ENCODE results near the gene CWC25. TPM values are rescaled to one million over a fixed set of nuclear protein-coding genes. Genes with fewer than 3 reads are reported as not detected.

Gene CWC25
- total and polyA plus RNA-seq, 2 of the 13 experiments (the other 11 are each of a cell fraction or from before 2014, with no cell fraction given): 15.6 to 22.7 TPM

DNA sequence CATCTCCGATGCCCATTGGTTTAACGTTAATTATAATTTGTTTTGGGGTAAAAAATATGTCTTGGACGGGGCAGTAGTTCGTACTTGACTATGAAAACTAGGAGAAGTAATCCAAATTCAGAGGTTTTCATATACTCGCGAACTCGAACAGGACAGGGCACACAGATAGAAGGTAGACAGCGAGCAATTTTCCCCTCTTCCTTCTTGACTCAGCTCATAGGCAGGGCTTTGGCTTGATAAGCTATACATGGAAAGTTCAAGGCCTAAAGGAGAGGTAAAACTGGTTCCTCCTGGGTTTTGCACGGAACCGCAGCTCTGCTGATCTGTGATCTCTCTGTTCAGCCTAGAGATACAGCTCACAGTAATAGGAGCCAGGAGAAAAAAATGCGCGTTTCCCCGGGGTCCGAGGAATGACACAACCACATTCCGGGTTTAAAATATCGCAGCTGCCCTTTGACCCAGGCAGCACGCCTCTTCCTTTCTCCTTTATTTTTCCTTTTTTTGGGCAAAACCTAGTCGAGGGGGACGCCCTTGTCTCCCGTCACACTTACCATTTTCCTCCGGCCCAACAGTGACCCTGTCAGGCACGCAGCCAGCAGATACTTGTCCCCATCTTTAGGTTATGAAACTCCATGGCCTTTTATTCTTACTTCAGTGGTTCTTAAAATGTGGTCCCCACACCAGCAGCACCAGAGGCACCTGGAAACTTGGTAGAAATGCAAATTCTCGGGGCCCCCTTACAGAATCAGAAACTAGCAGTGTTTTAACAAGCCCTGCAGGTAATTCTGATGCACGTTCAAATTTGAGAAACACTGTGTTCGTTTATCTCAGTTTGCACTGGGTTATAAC is 43.1 kb upstream of the CWC25 start (continued):
- no peak for TF ChIP-seq ZNF737 (CRISPR knock-in tag; IDR thresholded peaks at IDR 0.05; ENCODE audit: borderline replicate concordance)
- no peak for TF ChIP-seq ZNF563 (CRISPR knock-in tag; IDR thresholded peaks at IDR 0.05)
- TF ChIP-seq, protein P1, sequence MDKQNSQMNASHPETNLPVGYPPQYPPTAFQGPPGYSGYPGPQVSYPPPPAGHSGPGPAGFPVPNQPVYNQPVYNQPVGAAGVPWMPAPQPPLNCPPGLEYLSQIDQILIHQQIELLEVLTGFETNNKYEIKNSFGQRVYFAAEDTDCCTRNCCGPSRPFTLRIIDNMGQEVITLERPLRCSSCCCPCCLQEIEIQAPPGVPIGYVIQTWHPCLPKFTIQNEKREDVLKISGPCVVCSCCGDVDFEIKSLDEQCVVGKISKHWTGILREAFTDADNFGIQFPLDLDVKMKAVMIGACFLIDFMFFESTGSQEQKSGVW (CRISPR knock-in tag; IDR thresholded peaks at IDR 0.05; ENCODE audit: borderline replicate concordance): peak; percentile 50; the same call in 1 of the 2 replicates
- 0 out of 2 replicates have a peak, but pooled peaks have one; percentile 27 for TF ChIP-seq POLR2AphosphoS5 (IDR thresholded peaks at IDR 0.05; ENCODE audit: low read depth, low read length)
- no peak for TF ChIP-seq AGO2 (optimal IDR thresholded peaks at IDR 0.05; ENCODE audit: low read depth, low read length)
- TF ChIP-seq, protein P2, sequence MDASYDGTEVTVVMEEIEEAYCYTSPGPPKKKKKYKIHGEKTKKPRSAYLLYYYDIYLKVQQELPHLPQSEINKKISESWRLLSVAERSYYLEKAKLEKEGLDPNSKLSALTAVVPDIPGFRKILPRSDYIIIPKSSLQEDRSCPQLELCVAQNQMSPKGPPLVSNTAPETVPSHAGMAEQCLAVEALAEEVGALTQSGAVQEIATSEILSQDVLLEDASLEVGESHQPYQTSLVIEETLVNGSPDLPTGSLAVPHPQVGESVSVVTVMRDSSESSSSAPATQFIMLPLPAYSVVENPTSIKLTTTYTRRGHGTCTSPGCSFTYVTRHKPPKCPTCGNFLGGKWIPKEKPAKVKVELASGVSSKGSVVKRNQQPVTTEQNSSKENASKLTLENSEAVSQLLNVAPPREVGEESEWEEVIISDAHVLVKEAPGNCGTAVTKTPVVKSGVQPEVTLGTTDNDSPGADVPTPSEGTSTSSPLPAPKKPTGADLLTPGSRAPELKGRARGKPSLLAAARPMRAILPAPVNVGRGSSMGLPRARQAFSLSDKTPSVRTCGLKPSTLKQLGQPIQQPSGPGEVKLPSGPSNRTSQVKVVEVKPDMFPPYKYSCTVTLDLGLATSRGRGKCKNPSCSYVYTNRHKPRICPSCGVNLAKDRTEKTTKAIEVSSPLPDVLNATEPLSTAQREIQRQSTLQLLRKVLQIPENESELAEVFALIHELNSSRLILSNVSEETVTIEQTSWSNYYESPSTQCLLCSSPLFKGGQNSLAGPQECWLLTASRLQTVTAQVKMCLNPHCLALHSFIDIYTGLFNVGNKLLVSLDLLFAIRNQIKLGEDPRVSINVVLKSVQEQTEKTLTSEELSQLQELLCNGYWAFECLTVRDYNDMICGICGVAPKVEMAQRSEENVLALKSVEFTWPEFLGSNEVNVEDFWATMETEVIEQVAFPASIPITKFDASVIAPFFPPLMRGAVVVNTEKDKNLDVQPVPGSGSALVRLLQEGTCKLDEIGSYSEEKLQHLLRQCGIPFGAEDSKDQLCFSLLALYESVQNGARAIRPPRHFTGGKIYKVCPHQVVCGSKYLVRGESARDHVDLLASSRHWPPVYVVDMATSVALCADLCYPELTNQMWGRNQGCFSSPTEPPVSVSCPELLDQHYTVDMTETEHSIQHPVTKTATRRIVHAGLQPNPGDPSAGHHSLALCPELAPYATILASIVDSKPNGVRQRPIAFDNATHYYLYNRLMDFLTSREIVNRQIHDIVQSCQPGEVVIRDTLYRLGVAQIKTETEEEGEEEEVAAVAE (CRISPR knock-in tag; IDR thresholded peaks at IDR 0.05; ENCODE audit: borderline replicate concordance): no peak
- no peak for TF ChIP-seq ZNF777 (CRISPR knock-in tag; IDR thresholded peaks at IDR 0.05)
- no peak; the same call in 1 of the 2 replicates for TF ChIP-seq ZNF878 (CRISPR knock-in tag; IDR thresholded peaks at IDR 0.05)
- TF ChIP-seq SRSF4 (IDR thresholded peaks at IDR 0.05; ENCODE audit: low read depth, low read length, poor library complexity, severe bottlenecking): no peak
- TF ChIP-seq, protein P3, sequence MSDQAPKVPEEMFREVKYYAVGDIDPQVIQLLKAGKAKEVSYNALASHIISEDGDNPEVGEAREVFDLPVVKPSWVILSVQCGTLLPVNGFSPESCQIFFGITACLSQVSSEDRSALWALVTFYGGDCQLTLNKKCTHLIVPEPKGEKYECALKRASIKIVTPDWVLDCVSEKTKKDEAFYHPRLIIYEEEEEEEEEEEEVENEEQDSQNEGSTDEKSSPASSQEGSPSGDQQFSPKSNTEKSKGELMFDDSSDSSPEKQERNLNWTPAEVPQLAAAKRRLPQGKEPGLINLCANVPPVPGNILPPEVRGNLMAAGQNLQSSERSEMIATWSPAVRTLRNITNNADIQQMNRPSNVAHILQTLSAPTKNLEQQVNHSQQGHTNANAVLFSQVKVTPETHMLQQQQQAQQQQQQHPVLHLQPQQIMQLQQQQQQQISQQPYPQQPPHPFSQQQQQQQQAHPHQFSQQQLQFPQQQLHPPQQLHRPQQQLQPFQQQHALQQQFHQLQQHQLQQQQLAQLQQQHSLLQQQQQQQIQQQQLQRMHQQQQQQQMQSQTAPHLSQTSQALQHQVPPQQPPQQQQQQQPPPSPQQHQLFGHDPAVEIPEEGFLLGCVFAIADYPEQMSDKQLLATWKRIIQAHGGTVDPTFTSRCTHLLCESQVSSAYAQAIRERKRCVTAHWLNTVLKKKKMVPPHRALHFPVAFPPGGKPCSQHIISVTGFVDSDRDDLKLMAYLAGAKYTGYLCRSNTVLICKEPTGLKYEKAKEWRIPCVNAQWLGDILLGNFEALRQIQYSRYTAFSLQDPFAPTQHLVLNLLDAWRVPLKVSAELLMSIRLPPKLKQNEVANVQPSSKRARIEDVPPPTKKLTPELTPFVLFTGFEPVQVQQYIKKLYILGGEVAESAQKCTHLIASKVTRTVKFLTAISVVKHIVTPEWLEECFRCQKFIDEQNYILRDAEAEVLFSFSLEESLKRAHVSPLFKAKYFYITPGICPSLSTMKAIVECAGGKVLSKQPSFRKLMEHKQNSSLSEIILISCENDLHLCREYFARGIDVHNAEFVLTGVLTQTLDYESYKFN (CRISPR knock-in tag; conservative IDR thresholded peaks at IDR 0.05): peak; percentile 40; the same call in 1 of the 2 replicates
- TF ChIP-seq NR2C2 (CRISPR knock-in tag; IDR thresholded peaks at IDR 0.05; ENCODE audit: borderline replicate concordance): peak; percentile 76
- TF ChIP-seq, protein P4, sequence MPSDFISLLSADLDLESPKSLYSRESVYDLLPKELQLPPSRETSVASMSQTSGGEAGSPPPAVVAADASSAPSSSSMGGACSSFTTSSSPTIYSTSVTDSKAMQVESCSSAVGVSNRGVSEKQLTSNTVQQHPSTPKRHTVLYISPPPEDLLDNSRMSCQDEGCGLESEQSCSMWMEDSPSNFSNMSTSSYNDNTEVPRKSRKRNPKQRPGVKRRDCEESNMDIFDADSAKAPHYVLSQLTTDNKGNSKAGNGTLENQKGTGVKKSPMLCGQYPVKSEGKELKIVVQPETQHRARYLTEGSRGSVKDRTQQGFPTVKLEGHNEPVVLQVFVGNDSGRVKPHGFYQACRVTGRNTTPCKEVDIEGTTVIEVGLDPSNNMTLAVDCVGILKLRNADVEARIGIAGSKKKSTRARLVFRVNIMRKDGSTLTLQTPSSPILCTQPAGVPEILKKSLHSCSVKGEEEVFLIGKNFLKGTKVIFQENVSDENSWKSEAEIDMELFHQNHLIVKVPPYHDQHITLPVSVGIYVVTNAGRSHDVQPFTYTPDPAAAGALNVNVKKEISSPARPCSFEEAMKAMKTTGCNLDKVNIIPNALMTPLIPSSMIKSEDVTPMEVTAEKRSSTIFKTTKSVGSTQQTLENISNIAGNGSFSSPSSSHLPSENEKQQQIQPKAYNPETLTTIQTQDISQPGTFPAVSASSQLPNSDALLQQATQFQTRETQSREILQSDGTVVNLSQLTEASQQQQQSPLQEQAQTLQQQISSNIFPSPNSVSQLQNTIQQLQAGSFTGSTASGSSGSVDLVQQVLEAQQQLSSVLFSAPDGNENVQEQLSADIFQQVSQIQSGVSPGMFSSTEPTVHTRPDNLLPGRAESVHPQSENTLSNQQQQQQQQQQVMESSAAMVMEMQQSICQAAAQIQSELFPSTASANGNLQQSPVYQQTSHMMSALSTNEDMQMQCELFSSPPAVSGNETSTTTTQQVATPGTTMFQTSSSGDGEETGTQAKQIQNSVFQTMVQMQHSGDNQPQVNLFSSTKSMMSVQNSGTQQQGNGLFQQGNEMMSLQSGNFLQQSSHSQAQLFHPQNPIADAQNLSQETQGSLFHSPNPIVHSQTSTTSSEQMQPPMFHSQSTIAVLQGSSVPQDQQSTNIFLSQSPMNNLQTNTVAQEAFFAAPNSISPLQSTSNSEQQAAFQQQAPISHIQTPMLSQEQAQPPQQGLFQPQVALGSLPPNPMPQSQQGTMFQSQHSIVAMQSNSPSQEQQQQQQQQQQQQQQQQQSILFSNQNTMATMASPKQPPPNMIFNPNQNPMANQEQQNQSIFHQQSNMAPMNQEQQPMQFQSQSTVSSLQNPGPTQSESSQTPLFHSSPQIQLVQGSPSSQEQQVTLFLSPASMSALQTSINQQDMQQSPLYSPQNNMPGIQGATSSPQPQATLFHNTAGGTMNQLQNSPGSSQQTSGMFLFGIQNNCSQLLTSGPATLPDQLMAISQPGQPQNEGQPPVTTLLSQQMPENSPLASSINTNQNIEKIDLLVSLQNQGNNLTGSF (CRISPR knock-in tag; IDR thresholded peaks at IDR 0.05): no peak

All from HepG2 (cell line).